ENCODE data around the gene ABCB6.

GRCh38 chr2:219254590-219255201 is 35.9 kb upstream of the ABCB6 start:
- TF ChIP-seq POLR2A (IDR thresholded peaks at IDR 0.05; ENCODE audit: low read depth) (no peak), CTCF (IDR thresholded peaks at IDR 0.05) (no peak), EP300 (IDR thresholded peaks at IDR 0.05) (no peak)

Measured in esophagus muscularis mucosa (tissue), 4 donors.